NCI-H345 (cell line): Measurements from ENCODE around the gene PNMA8B.

ENCODE experiments used
- DNase-seq: peaks from one replicate; lab custom pipeline; 2025; lab: John Stamatoyannopoulos, UW

Gene PNMA8B

GRCh38 chr19:46487178-46487801 is 8.4 kb downstream of the PNMA8B start:
- DNase-seq, result no peak

DNA sequence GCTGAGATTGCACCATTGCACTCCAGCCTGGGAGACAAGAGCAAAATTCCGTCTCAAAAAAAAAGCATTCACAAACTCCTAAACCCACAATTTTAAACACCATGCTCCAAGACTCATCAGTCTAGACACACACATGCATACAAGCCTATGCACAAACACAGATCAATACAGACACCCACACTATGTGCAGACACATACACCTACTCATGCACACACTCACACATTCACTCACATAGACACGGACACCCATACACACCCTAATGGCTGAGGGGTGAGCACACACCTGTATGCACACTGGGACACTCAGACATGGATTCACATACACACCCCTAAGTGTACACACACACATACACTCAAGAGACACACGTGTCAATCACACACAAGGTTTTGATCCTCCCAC is 9.3 kb downstream of the PNMA8B start:
- DNase-seq, result no peak

- DNase-seq, result no peak
Observed at GRCh38 chr19:46484656-46485055, 11.0 kb downstream of the PNMA8B start.

DNA sequence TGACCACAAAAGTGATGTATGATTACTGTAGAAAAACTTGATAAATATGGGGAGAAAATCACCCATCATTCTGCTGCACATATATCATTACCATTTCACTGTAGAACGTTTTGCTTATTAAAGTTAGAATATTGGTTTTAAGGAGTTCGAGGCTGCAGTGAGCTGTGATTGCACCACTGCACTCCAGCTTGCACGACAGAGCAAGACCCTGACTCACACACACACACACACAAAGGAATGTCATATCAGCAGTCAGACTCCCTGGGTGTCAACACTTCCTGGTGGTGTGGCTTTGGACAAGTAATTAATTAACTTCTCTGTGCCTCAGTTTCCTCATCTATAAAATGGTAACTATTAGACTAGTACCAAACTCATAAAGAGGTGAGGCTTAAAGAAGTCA is 13.0 kb downstream of the PNMA8B start:
- DNase-seq, result no peak

GRCh38 chr19:46481947-46482346 is 13.7 kb downstream of the PNMA8B start:
- DNase-seq, result no peak

- DNase-seq, result no peak
Observed at GRCh38 chr19:46481223-46481848, 14.3 kb downstream of the PNMA8B start.

GRCh38 chr19:46480415-46480814 is 15.3 kb downstream of the PNMA8B start:
- DNase-seq, result no peak

GRCh38 chr19:46478356-46478986 is 17.2 kb downstream of the PNMA8B start:
- no peak for DNase-seq

- no peak for DNase-seq
Observed at GRCh38 chr19:46475986-46476385, 19.7 kb downstream of the PNMA8B start.

DNA sequence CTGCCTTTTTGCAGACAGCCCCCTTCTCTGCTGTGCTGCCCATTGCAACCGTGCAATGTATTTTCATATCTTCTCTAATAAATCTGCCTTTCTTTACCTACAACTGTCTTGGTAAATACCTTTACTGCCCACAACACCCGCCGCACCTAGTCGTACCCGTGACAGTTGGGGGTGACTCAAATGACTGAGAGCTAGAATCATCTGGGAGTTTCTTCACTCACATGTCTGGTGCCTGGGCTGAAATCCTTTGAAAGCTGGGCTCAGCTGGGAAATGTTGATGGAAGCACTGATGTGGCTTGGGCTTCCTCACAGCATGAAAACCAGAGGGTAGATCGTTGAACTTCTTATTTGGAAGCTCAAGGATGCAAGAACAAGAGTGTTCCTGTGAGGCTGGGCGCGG is 21.5 kb downstream of the PNMA8B start:
- DNase-seq, result no peak

GRCh38 chr19:46472592-46472991 is 23.1 kb downstream of the PNMA8B start:
- DNase-seq, result no peak

- DNase-seq, result no peak
Observed at GRCh38 chr19:46471811-46472543, 23.7 kb downstream of the PNMA8B start.

DNA sequence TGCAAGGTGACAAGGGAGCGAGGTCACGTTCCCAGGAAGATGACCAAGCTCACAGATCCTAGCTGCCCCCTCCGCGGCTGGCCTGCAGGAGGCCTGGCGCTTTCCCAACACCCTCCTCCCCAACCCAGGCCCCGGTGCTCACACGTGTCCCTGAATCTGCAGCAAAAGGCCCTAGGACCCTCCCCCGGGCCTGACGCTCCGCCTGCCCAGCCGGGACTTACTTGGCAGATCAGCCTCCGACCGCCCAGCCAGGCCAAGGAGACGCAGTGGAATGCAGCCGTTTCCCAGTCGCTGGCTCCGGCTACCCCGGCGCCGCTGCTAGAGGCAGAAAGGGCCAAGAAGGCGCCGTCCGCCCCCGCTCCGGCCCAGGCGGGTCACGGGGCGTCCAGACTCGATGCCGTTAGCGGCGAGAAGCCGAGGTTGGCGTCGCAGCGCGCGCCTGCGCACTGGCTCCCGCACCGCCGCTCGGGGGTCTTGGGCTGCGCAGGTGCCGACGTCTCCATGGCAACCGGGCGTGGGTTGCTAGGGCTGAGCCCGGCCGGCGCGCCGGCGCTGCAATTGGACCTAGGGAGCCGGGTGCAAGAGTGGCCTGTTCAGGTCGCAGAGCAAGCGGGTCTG is 24.4 kb downstream of the PNMA8B start, which contains the start of gene PNMA8A:
PNMA8A (minus strand) TSS at position 448 of the 618 bp plus-strand sequence. CDS start 528 bp downstream, outside the sequence.
- DNase-seq, result peak; percentile 81

DNA sequence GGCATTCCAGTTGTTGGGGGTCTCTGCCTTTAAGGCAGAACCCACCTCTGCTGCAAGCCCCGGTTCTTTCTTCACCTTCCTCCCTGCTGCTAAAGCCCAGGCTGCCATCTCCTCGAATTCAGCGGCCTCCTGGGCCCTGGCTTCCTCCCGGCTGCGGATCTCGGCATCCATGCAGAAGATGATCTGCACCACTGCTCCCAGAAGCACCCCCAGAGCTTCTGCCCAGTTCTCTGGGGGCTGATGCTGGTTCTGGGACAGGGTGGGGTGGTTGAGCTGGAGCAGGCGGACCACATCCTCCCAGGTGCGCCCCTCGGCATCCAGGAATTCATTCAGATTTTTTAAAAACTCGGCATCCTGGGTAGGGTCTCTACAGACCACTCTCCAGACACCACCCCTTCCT is 25.3 kb downstream of the PNMA8B start:
- no peak for DNase-seq

- no peak for DNase-seq
Observed at GRCh38 chr19:46469541-46470185, 26.0 kb downstream of the PNMA8B start.

- no peak for DNase-seq
Observed at GRCh38 chr19:46466536-46467196, 29.0 kb downstream of the PNMA8B start.

DNA sequence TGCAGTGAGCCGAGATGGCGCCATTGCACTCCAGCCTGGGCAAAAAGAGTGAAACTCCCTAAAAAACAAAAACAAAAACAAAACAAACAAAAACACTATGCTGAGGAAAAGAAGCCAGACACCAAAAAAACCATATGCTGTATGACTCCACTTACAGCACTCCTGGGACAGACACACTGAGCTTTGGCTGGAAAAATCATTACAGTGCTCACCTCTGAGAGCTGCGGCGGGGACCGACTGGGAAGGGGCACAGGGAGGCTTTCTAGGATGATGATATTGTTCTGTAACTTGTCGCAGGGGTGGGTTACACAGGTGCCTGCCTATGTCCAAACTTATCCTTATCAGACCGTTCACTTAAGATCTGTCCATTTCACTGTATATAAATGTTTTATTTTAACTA is 32.2 kb downstream of the PNMA8B start:
- DNase-seq, result no peak

- DNase-seq, result no peak
Observed at GRCh38 chr19:46461537-46461936, 34.1 kb downstream of the PNMA8B start.

- DNase-seq, result no peak
Observed at GRCh38 chr19:46460981-46461380, 34.7 kb downstream of the PNMA8B start.

DNA sequence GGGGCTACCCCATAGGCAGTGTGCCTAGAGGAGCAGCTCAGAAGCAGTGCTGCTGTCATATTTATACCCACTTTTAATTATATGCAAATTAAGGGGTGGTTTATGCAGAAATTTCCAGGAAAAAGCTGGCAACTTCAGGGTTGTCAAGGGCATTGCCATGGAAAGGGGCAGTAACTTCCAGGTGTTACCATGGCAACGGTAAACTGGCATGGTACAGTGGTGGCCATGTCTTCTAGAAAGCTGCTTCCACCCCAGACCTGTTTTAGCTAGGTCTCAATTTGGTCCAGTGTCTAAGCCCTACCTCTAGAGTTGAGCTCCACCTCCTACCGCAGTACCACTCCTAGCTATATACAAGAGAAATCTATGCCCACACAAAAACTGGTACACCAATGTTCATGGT is 35.6 kb downstream of the PNMA8B start:
- DNase-seq, result no peak

DNA sequence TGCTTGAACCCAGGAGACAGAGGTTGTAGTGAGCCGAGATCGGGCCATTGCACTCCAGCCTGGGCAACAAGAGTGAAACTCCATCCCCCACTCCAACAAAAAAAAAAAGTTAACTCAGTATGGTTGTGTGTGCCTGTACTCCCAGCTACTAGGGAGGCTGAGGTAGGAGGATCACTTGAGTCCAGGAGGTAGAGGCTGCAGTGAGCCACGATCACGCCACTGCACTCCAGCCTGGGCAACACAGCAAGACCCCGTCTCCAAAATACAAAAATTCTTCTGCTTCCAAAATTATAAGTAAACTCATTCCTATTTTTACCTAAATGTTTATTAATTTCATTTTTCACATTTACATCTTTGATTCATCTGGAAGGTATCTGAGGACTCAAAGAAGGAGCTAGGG is 38.7 kb downstream of the PNMA8B start:
- no peak for DNase-seq
